LNCAP (cell line): ENCODE results near the gene GRIK3.

ENCODE experiments used
- TF ChIP-seq, protein P1 (sequence below): fragments of 450-650 bp; IDR thresholded peaks from 2 replicates; pipeline ENCODE4 v1.5.1; 2017; ENCODE audit warnings: mild to moderate bottlenecking

Gene GRIK3

DNA sequence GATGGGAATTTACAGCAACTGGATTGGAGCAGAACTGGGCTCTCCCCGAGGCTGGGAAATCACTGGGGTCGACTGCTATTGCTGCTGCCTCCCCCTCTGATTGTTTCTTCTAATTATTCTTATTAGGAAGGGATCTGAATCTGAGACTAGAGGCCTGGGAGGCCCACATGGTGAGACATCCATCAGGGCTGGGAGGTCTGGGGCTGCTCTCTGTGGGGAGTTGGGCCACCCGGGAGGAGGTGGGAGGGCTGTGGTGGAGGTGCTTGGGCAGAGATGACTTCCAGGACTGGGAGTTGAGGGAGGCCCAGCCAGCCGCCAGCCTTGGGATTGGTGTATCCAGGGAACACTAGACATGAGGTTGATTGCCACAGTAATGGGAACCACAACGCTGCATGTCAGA is 247.9 kb downstream of the GRIK3 start:
- TF ChIP-seq, protein P1, sequence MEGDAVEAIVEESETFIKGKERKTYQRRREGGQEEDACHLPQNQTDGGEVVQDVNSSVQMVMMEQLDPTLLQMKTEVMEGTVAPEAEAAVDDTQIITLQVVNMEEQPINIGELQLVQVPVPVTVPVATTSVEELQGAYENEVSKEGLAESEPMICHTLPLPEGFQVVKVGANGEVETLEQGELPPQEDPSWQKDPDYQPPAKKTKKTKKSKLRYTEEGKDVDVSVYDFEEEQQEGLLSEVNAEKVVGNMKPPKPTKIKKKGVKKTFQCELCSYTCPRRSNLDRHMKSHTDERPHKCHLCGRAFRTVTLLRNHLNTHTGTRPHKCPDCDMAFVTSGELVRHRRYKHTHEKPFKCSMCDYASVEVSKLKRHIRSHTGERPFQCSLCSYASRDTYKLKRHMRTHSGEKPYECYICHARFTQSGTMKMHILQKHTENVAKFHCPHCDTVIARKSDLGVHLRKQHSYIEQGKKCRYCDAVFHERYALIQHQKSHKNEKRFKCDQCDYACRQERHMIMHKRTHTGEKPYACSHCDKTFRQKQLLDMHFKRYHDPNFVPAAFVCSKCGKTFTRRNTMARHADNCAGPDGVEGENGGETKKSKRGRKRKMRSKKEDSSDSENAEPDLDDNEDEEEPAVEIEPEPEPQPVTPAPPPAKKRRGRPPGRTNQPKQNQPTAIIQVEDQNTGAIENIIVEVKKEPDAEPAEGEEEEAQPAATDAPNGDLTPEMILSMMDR: no peak

DNA sequence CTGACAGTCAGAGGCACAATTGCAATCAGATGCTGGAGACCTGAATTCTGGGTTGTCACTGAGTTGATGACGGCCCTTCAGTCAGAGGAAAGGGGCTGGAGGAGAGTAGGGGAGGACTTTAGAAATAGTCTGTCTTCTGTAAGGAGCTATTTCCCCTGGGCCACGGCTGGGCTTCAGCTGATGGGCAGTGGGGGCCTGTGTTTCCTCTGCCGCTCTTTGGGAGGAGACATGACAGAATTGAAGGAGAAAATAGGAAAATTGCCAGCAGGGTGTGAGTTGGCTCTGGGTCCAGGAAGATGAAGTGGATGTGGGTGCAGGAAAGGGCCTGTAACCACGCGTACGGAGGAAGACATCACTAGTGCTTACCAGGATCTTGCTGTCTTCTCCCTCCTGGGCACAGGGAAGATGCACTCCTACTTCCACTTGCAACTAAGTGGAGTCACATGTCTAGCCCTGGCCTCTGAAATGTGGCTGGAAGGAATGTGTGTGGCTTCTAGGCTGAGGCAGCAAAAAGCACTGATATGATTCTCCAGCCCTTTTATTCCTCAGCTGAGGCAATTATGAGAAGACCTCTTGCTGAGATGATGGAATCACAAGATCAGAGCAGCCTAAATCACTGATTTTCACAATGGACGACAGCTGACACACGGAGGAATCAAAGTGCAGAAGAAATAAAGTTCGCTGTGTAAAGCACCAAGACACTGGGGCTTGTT is 250.0 kb downstream of the GRIK3 start:
- TF ChIP-seq, protein P1: no peak

DNA sequence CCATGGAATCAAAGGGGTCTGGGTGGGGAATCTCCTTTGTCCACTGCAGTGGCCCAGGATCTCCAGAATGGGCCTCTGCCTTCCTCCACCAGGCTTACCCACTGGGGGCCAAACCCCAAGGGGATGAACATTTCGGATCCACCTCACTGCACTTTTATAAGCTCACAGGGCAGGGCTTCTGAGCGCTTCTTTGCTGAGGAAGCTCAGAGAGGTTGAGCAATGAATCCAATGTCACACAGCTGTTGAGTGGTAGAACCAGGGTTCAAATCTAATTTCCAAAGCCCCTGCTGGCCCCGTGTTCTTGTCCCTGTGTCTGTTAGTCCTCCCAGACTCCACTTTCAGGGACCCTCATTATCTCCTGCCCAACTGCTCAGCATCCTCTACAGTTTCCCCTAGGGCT is 250.8 kb downstream of the GRIK3 start:
- TF ChIP-seq, protein P1: no peak

- TF ChIP-seq, protein P1: no peak
Measured at GRCh38 chr1:36782785-36783184, 251.5 kb downstream of the GRIK3 start.

- TF ChIP-seq, protein P1: no peak
Measured at GRCh38 chr1:36782085-36782484, 252.2 kb downstream of the GRIK3 start.

DNA sequence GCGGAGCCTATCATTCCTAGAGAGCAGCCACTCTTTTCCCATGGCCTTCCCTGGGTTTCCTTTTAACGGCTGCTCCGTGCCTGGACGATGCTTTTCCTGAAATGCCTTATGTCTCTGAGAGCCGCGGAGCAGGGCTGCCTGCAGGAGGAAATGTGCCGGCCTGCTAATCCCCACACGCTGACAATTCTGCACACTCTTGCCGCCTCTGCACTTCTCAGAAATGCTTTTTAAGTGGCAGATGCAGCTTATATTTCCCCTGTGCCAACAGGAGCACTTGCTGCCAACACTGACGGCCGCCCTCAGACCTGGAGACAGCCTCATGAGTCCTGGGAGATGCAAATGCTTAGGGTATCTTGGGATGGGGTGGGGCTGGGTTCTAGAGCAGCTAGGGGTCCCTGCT is 253.2 kb downstream of the GRIK3 start:
- TF ChIP-seq, protein P1: no peak

DNA sequence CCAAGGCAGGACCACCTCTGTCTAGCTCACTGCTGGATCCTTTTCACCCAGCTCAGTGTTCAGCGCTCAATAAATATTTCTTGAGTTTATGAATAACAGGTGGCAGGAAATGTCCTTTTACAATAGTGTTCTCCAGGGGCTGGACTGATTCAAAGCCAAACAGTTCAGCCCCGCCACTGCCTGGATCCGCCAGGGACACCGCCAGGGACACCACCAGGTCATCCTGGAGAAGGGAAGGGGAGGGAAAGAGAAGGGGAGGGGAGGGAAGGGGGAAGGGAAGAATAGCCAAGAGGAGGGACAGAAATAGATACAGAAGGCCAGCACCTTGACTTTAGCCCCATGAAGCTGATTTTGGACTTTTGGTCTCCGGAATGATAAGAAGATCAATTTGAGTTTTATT is 255.6 kb downstream of the GRIK3 start:
- TF ChIP-seq, protein P1: no peak
